ENCODE results near the gene MIS12. TPM values are rescaled to one million over a fixed set of nuclear protein-coding genes. Genes with fewer than 3 reads are reported as not detected.

MIS12 gene
- total RNA-seq, 1 experiment from 2014 or later = 10.6 TPM

- H3F3A ChIP-seq (ENCODE audit: low read length, unreplicated experiment) = no peaks in the 10 kb centered on the region
- intact Hi-C loops (cut with micrococcal nuclease) = loop anchor here (1.0 kb wide), 1 partner anchor 17 kb away; no protein-coding TSS in a partner anchor
These were observed 47.5 kb upstream of the MIS12 start, which contains the start of gene C1QBP for GRCh38 chr17:5438716-5439445. TSS of gene C1QBP (minus strand) at chr17:5439155. CDS start at chr17:5439073, 82 bp downstream.

GRCh38 chr17:5439446-5439764 is 47.0 kb upstream of the MIS12 start:
- Histone ChIP-seq H3K27ac (ENCODE audit: low read length) (no peak overlapping the region), H2AFZ (ENCODE audit: low read length) (0 out of 2 replicates have a peak overlapping the region, but pooled peaks have one; percentile 57), H3K79me2 (ENCODE audit: low read length) (peaks cover 42% of the 10 kb centered on the region), H3K27me3 (ENCODE audit: low read length) (no peaks in the 10 kb centered on the region), H3K36me3 (ENCODE audit: low read depth, low read length) (peaks cover 26% of the 10 kb centered on the region), H3K4me1 (ENCODE audit: insufficient read depth, low read length) (peaks cover 20% of the 10 kb centered on the region), H3K9me2 (replicated peaks; ENCODE audit: low read length) (no peaks in the 10 kb centered on the region), H3K9me3 (ENCODE audit: low read length) (no peaks in the 10 kb centered on the region), H3K4me3 (ENCODE audit: low read length) (peak overlapping the region; percentile 43; the same call in 1 of the 2 replicates), H4K20me1 (ENCODE audit: low read length) (peaks cover 5% of the 10 kb centered on the region; the same call in 1 of the 2 replicates), H3F3A (ENCODE audit: low read length, unreplicated experiment) (no peaks in the 10 kb centered on the region), H3K9ac (ENCODE audit: low read length) (peak overlapping the region; percentile 98; the same call in 1 of the 2 replicates), H3K4me2 (ENCODE audit: low read length) (peak overlapping the region; percentile 77)
- intact Hi-C loops (cut with micrococcal nuclease) = loop anchor here (1.0 kb wide), 1 partner anchor 17 kb away; no protein-coding TSS in a partner anchor
- no peak for ATAC-seq
- TF ChIP-seq CTCF (conservative IDR thresholded peaks at IDR 0.05; ENCODE audit: low read depth, low read length) = 0 out of 2 replicates have a peak, but pooled peaks have one; percentile 16
- TF ChIP-seq EZH2 (IDR thresholded peaks at IDR 0.05; ENCODE audit: low read length, unreplicated experiment) = no peak
- TF ChIP-seq EZH2phosphoT487 (IDR thresholded peaks at IDR 0.05; ENCODE audit: borderline replicate concordance, low read length) = no peak
- BruUV-seq (replicated peaks) = no TSS peak
- DNase-seq = no peak
- POLR2A ChIA-PET (ENCODE audit: unreplicated experiment) = interaction anchor here (0.6 to 1.5 kb wide), 2 partner anchors 20 to 22 kb away, joined by 3 to 4 read pairs; partner anchors contain the start of genes NUP88 and RPAIN
- CTCF ChIA-PET = interaction anchor here (0.6 to 1.7 kb wide), 10 partner anchors 15 to 1066 kb away, joined by 3 to 10 read pairs (median 4); partner anchors contain the start of genes DERL2, DHX33, NUP88 and RPAIN

More at GRCh38 chr17:5438716-5439445, 47.5 kb upstream of the MIS12 start, which contains the start of gene C1QBP:
- Histone ChIP-seq H3K27me3 (ENCODE audit: low read length) (no peaks in the 10 kb centered on the region), H2AFZ (ENCODE audit: low read length) (peak within 1 kb of the TSS; percentile 94), H3K27ac (ENCODE audit: low read length) (peak within 1 kb of the TSS; percentile 62), H3K9ac (ENCODE audit: low read length) (peak within 1 kb of the TSS; percentile 98), H3K79me2 (ENCODE audit: low read length) (peaks cover 42% of the 10 kb centered on the region), H3K36me3 (ENCODE audit: low read depth, low read length) (peaks cover 28% of the 10 kb centered on the region), H3K4me2 (ENCODE audit: low read length) (peak within 1 kb of the TSS; percentile 96), H4K20me1 (ENCODE audit: low read length) (peaks cover 5% of the 10 kb centered on the region; the same call in 1 of the 2 replicates), H3K9me2 (replicated peaks; ENCODE audit: low read length) (no peaks in the 10 kb centered on the region), H3K4me1 (ENCODE audit: insufficient read depth, low read length) (peaks cover 20% of the 10 kb centered on the region), H3K4me3 (ENCODE audit: low read length) (peak within 1 kb of the TSS; percentile 99), H3K9me3 (ENCODE audit: low read length) (no peaks in the 10 kb centered on the region)
- ChIA-PET POLR2A (ENCODE audit: unreplicated experiment) (interaction anchor here (0.6 to 1.5 kb wide), 3 partner anchors 19 to 39 kb away, joined by 3 to 5 read pairs (median 4); partner anchors contain the start of genes NUP88 and RPAIN), CTCF (interaction anchor here (0.5 to 1.7 kb wide), 12 partner anchors 15 to 1067 kb away, joined by 3 to 10 read pairs (median 4); partner anchors contain the start of genes DERL2, DHX33, NUP88 and RPAIN)
- ATAC-seq = peak; percentile 86
- peak; percentile 94 for DNase-seq
- TF ChIP-seq EZH2phosphoT487 (IDR thresholded peaks at IDR 0.05; ENCODE audit: borderline replicate concordance, low read length) (no peak), EZH2 (IDR thresholded peaks at IDR 0.05; ENCODE audit: low read length, unreplicated experiment) (no peak), CTCF (conservative IDR thresholded peaks at IDR 0.05; ENCODE audit: low read depth, low read length) (peak; percentile 85)
- BruUV-seq (replicated peaks) = no TSS peak

Measured in PC-3 (cell line).